Epithelial cell of esophagus (primary cell): ENCODE results near the gene TIMM8A.

ENCODE experiments used
- DNase-seq: peaks from one replicate; pipeline ENCODE4 v3.0.0; 2010; ENCODE audit warnings: low read depth
- H3K4me3 ChIP-seq: 2 replicates; pipeline ENCODE4 v1.5.1; 2011; ENCODE audit warnings: mild to moderate bottlenecking, low read length, control low read depth
- CTCF ChIP-seq: IDR thresholded peaks from 2 replicates; pipeline ENCODE4 v1.5.1; 2011; ENCODE audit warnings: low read depth, mild to moderate bottlenecking, low read length, control low read depth, inconsistent platforms; ENCODE audit not compliant: insufficient read depth; ENCODE audit errors: missing control alignments

TIMM8A gene

GRCh38 chrX:101348452-101349192 lies at the start of gene TIMM8A:
TSS of gene TIMM8A (minus strand) at chrX:101348742. CDS start at chrX:101348664, 78 bp downstream.
- no peak for TF ChIP-seq CTCF
- peak within 1 kb of the TSS; percentile 70 for H3K4me3 ChIP-seq
- peak; percentile 79 for DNase-seq

- no peak overlapping the region for H3K4me3 ChIP-seq
- no peak for TF ChIP-seq CTCF
- DNase-seq: no peak
These were observed 49.2 kb upstream of the TIMM8A start for GRCh38 chrX:101397779-101398178.

- no peak overlapping the region for H3K4me3 ChIP-seq
- no peak for TF ChIP-seq CTCF
- DNase-seq: peak; percentile 44
These were observed 47.2 kb upstream of the TIMM8A start for GRCh38 chrX:101395789-101396188.

GRCh38 chrX:101394372-101394771 lies 45.8 kb upstream of the TIMM8A start:
- no peak for TF ChIP-seq CTCF
- no peak overlapping the region for H3K4me3 ChIP-seq
- no peak for DNase-seq

- no peak for DNase-seq
- no peak for TF ChIP-seq CTCF
- no peak overlapping the region for H3K4me3 ChIP-seq
These were observed 45.2 kb upstream of the TIMM8A start for GRCh38 chrX:101393530-101394305.

GRCh38 chrX:101391831-101392230 lies 43.3 kb upstream of the TIMM8A start:
- no peak for TF ChIP-seq CTCF
- peak overlapping the region; percentile 77 for H3K4me3 ChIP-seq

More at GRCh38 chrX:101391831-101392230, 43.3 kb upstream of the TIMM8A start:
- DNase-seq: no peak
